H1 (cell line): Measurements from ENCODE around the gene MYBL2. TPM values are rescaled to one million over a fixed set of nuclear protein-coding genes. Genes with fewer than 3 reads are reported as not detected.

Experiments used
- EGR1 ChIP-seq: IDR thresholded peaks from 2 replicates; pipeline ENCODE4 v1.6.1; 2011; ENCODE audit warnings: low read depth, low read length, borderline replicate concordance
- EZH2 ChIP-seq: fragments of 200-600 bp; sonication (generic); IDR thresholded peaks from 2 replicates; pipeline ENCODE4 v1.7.1; 2012; ENCODE audit warnings: low read depth, mild to moderate bottlenecking, moderate library complexity, low read length, inconsistent platforms; ENCODE audit not compliant: severe bottlenecking
- FOSL1 ChIP-seq: IDR thresholded peaks from 2 replicates; pipeline ENCODE4 v1.6.1; 2011; ENCODE audit warnings: mild to moderate bottlenecking, low read depth, low read length, moderate library complexity; ENCODE audit not compliant: insufficient read depth
- HDAC2 ChIP-seq, 2 experiments: fragments of 300-600 bp in 1 of 2; sonication (generic) in 1 of 2; IDR thresholded peaks; 2 replicates each; pipeline ENCODE4 v1.6.1; 2011 to 2012; ENCODE audit warnings: low read depth in 2 of 2, low read length in 2 of 2, mild to moderate bottlenecking in 2 of 2, moderate library complexity in 2 of 2, borderline replicate concordance in 1 of 2, inconsistent platforms in 1 of 2
- RAD21 ChIP-seq, 2 experiments: IDR thresholded peaks in 1 of 2; conservative IDR thresholded peaks in 1 of 2; 2 replicates each; pipeline ENCODE4 v1.6.1; 2011; ENCODE audit warnings: low read depth in 2 of 2, low read length in 2 of 2, improper control_type of control experiment in 1 of 2, inconsistent platforms in 1 of 2, mild to moderate bottlenecking in 1 of 2, moderate library complexity in 1 of 2
- RNF2 ChIP-seq: fragments of 200-900, 300-1000 bp; sonication (generic); IDR thresholded peaks from 2 replicates; pipeline ENCODE4 v1.7.1; 2016; ENCODE audit warnings: borderline replicate concordance, low read depth, mild to moderate bottlenecking, antibody characterized with exemption, low read length; ENCODE audit not compliant: poor library complexity, severe bottlenecking; ENCODE audit errors: missing control alignments
- TBP ChIP-seq: IDR thresholded peaks from 2 replicates; pipeline ENCODE4 v1.6.1; 2011; ENCODE audit warnings: low read depth, low read length, improper control_type of control experiment
- polyA plus RNA-seq, 7 experiments: library from polyadenylated mRNA; depleted of rRNA in 3 of 7; stranded (reverse) in 5 of 7; unstranded in 2 of 7; fragments of >200 nt in 5 of 7; fragments of 200-250 nt in 2 of 7; gene quantifications; 1 replicate in 5 of 7; 2 replicates in 1 of 7; 4 replicates in 1 of 7; pipeline versions ENCODE4 v1.2.1 to v1.2.3, GENCODE V29; 2011 to 2013; ENCODE audit warnings: missing spikeins in 2 of 7, mixed read lengths in 2 of 7
- total RNA-seq: library from RNA; stranded (reverse); fragmentation: NEBNext Ultra II Directional; extraction: Animal tissue kit (Norgen Biotek cat#: 25700); gene quantifications from 2 replicates; pipeline ENCODE4 v1.2.1, GENCODE V29; 2021
- TF ChIP-seq, protein P1 (sequence below): IDR thresholded peaks from 2 replicates; pipeline ENCODE4 v1.6.1; 2011; ENCODE audit warnings: low read length, improper control_type of control experiment
- TF ChIP-seq, protein P2 (sequence below): IDR thresholded peaks from 2 replicates; pipeline ENCODE4 v1.6.1; 2012; ENCODE audit warnings: inconsistent platforms

The MYBL2 gene
- total and polyA plus RNA-seq, 2 of the 8 experiments (the other 6 are each of a cell fraction or from before 2014, with no cell fraction given), result 75.3 to 207 TPM

DNA sequence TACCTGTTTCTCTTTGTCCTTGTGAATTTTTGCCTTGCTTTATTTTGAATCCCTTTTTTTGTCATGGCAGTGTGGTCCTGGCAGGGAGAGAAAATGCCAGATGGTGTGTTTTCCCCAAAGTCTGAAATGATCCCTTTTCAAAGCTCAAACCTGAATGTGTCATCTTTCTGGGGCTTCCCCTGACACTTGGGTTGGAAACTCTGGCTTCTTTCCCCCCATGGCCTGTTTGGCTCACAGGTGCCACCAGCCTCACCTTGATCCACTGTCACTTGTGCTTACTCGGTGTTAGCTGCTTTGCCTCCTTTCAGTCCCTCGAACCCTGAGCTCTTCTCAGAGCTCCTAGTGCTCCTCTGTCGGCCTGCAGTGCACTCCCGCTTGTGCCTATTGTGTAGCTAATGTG is 22.3 kb downstream of the MYBL2 start (continued):
- TF ChIP-seq, protein P1, sequence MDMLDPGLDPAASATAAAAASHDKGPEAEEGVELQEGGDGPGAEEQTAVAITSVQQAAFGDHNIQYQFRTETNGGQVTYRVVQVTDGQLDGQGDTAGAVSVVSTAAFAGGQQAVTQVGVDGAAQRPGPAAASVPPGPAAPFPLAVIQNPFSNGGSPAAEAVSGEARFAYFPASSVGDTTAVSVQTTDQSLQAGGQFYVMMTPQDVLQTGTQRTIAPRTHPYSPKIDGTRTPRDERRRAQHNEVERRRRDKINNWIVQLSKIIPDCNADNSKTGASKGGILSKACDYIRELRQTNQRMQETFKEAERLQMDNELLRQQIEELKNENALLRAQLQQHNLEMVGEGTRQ, result no peak
- no peak for TF ChIP-seq FOSL1
- no peak for TF ChIP-seq TBP
- TF ChIP-seq, protein P2, sequence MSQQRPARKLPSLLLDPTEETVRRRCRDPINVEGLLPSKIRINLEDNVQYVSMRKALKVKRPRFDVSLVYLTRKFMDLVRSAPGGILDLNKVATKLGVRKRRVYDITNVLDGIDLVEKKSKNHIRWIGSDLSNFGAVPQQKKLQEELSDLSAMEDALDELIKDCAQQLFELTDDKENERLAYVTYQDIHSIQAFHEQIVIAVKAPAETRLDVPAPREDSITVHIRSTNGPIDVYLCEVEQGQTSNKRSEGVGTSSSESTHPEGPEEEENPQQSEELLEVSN, result no peak
- no peak for TF ChIP-seq EZH2
- TF ChIP-seq RAD21 (IDR thresholded peaks at IDR 0.05 in 1 of 2, conservative IDR thresholded peaks at IDR 0.05 in 1 of 2; ENCODE audit: low read depth in 2 of 2, low read length in 2 of 2), result no peak
- TF ChIP-seq EGR1, result no peak
- TF ChIP-seq RNF2, result no peak
- TF ChIP-seq HDAC2 (IDR thresholded peaks at IDR 0.05; ENCODE audit: borderline replicate concordance in 1 of 2, low read depth in 2 of 2, low read length in 2 of 2), result no peak
